ENCODE results near the gene ZDHHC12. TPM values are rescaled to one million over a fixed set of nuclear protein-coding genes. Genes with fewer than 3 reads are reported as not detected.

ZDHHC12 gene
- polyA plus RNA-seq, 5 donors = 8.3 to 14.6 (median 9.6) TPM

DNA sequence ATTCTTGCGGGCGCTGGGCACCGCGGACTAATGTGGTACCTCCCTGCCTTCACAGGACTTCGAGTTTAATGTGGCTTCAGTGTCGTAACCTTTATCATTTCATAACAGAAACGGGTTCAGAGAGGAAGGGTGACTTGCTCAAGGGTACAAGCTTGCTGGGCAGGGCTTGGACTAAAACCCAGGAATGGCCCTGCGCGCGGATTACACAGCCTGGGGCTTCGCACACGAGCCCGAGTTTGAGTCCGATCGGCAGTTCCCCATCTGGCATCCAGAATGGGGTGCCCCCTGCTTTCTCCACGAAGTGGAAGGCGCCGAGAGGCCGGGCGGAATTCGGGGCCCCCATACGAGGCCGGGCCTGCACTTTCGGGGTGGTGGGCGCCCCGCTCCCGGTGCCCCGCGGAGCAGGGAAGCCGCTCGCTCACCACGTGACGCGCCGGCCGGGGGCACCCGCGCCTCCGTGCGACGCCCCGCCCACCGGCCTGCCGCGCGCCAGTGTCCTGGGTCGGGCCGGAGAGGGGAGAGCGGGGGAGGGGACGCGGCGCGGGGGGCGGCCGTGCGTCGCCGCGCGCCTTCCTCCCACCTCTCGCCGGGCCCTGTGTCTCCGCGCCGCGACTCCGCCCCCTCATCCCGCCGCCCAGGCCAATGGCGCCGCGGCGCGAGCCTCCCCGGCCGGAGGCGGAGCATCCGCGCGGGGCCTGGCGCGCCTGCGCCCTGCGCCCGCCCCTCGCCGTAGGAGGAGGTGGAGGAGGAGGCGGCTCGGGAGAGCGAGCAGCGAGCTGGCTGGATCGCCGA lies 35.2 kb downstream of the ZDHHC12 start, which contains the start of gene SET:
SET (plus strand) TSS at position 722 of the 792 bp plus-strand sequence. CDS start 361 bp downstream, outside the sequence.
- DNase-seq = peak; percentile 96

DNA sequence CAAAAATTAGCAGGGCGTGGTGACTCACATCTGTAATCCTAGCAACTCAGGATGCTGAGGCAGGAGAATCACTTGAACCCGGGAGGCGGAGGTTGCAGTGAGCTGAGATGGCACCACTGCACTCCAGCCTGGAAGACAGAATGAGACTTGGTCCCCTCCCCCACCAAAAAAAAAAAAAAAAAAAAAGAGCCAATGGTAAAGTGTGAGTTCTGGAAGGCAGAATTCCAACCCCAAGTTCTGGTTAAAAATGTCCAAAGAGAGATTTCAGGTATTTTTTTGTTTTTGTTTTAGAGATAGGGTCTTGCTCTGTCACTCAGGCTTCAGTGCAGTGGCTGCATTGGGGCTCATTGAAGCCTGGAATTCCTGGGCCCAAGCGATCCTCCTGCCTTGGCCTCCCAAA lies 36.5 kb downstream of the ZDHHC12 start:
- no peak for DNase-seq

DNA sequence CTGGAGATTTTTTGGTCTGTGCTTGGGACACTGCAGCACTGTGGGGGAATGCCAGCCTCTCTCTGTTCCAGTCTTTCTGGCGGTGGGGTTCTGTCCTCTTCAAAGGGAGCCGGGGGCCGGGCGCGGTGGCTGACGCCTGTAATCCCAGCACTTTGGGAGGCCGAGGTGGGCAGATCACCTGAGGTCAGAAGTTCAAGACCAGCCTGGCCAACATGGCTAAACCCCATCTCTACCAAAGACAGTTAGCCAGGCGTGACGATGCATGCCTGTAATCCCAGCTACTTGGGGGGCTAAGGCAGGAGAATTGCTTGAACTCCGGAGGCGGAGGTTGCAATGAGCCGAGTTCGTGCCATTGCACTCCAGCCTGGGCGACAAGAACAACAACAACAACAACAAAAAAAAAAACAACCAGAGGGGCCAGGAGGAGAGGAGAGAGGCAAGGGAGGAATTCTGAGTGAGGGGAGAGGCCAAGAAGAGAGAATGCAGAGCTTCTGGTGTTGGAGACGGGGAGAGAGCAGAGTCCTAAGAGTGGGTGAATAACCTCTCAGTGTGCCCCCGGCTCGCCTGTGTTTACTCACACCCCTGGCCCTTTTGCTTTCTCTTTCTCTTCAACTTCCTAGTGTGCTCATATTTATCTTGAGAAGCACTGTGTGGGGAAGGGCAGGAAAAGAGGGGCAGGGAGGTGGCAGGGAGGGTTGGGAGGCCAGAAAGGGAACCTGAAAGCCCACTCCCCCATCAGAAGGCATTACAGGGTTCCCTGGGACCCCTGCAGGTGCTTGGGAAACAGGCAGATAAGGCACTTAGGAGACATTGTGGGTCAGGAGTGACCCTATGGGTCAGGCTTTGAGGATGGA lies 38.1 kb downstream of the ZDHHC12 start:
- no peak for DNase-seq

DNA sequence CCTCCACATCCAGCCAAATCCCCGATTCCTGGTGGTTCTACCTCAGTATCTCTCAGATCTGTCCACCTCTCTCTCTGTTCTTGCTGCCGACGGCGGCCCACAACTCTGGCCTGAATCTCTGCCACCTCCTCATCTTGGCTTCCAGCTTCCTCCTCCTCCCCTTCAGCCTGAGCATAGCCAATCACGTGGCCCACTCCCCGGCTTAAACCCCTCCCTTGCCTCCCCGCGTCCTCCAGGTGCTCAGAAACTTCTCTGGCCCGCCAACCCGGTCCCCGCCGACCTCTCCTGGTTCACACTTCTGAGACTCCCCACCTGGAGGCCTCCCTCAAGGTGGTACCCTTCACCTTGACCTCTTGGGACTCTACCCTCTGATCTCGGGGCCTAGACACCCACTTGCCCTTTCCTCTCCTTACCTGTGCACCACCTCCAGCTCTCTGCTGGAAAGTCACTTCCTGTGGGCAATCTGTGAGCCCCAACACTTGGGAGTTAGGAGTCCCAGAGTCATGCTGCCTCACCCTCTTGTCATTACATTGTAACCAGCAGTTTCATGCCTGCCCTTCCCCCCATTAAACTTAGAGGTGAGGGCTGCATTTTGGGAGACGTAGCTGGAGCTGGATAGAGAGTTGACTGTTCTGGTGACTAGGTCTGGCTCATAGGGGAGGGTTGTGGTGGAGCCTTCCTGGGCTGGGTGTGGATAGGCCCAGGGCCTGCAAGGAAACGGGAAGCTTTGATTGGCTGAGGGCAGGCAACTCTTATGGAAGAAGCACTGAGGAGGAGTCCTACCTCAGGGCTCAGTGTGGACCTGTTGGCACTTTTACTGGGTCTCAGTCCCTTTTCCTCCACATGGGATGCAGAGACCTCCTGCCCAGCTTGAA lies 39.4 kb downstream of the ZDHHC12 start:
- DNase-seq = peak; percentile 74 to 78

DNA sequence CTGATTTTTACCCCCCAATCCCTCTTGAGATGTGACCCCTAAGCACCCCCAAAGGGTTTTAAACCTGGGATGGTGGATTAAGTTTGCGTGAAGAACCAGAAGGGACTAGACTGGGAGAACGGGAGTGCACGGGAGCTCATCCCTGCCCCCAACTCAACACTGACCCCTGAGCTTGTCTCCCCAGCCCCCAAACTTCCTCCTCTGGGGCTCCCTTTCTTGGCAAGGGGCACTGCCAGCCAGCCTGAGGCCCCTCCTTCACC lies 39.9 kb downstream of the ZDHHC12 start:
- no peak for DNase-seq

DNA sequence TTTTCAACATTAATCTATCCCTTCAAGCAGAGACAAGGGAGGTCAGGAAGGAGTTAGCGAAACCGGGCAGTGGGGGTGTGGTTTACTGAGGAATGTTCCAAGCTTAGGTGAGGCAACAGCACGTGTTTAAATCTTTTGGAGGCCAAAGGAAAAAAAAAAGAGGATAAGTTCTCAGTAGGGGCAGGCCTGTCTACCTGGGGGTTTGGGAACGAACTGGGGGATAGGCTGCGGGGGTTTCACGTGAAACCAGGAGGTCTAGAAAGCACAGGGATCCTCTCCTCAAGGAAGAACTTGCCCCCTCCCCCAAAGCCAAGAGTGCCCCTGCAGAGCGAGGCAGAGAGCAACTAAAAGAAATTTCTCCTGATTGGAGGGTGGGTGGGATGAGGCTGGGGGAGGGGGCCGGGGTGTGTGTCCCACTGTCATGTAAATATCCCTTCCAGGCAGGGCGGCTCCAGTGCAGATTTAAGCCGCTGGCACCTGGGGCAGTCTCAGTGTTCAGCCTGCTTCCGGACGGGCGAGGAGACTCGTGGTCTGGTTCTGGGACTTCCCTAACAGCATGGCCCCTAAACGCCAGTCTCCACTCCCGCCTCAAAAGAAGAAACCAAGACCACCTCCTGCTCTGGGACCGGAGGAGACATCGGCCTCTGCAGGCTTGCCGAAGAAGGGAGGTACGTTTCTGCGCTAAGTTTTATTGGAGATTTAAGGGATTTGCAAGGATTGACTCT lies 40.4 kb downstream of the ZDHHC12 start:
- DNase-seq = peak in 1 of 2 donors; percentile 35

DNA sequence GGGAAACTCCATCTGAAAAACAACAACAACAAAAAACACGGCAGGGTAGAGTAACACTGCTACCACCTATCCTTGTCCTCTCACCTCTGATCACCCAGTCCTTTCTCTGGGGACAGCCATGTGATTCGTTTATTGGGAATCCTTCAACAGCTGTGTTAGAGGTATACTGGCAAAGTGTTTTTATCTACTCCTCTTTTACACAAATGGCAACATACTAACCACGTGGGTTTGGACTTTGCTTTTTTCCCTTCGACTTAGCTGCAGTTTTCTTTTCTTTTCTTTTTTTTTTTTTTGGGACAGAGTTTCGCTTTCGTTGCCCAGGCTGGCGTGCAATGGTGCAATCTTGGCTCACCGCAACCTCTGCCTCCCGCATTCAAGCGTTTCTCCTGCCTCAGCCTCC lies 46.1 kb downstream of the ZDHHC12 start:
- no peak for DNase-seq

DNA sequence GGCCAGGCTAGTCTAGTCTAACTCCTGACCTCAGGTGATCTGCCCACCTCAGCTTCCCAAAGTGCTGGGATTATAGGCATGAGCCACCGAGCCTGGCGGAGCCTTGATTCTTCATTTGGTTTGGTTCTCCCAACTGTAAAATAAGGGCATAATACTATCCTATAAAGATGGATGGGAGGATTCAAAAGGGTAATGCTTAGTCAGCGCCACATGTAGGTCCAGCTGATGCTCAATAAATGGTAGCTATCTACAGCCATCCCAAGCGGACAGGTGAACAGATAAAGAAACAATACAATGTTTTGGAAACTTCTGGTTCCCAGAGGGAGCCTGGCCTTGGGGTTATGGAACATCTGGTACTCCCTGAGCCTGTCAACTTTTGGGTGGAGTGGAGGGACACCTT lies 48.5 kb downstream of the ZDHHC12 start:
- no peak for DNase-seq

Other genes with a start within 250 kb of the ZDHHC12 start
- 10 to 100 TPM; 26.3 to 30.6 (median 30.0) TPM for gene GLE1, start 219.4 kb downstream of the ZDHHC12 start, polyA plus RNA-seq (ENCODE audit: insufficient read depth in 1 of 5, insufficient read length in 5 of 5, low replicate concordance in 1 of 5)
- gene SPTAN1, start 171.5 kb downstream of the ZDHHC12 start, polyA plus RNA-seq (ENCODE audit: insufficient read depth in 1 of 5, insufficient read length in 5 of 5, low replicate concordance in 1 of 5) = 100 to 1,000 TPM; 239 to 343 (median 288) TPM
- gene DYNC2I2, start 67.3 kb downstream of the ZDHHC12 start, polyA plus RNA-seq (ENCODE audit: insufficient read depth in 1 of 5, insufficient read length in 5 of 5, low replicate concordance in 1 of 5) = 10 to 100 TPM; 38.7 to 66.0 (median 46.9) TPM
- 100 to 1,000 TPM; 498 to 635 (median 599) TPM for gene SET, start 34.9 kb downstream of the ZDHHC12 start, polyA plus RNA-seq (ENCODE audit: insufficient read depth in 1 of 5, insufficient read length in 5 of 5, low replicate concordance in 1 of 5)
- gene PKN3, start 21.6 kb downstream of the ZDHHC12 start, polyA plus RNA-seq (ENCODE audit: insufficient read depth in 1 of 5, insufficient read length in 5 of 5, low replicate concordance in 1 of 5) = 10 to 100 TPM; 11.6 to 13.8 (median 12.8) TPM
- 10 to 100 TPM; 20.4 to 32.3 (median 28.7) TPM for gene ZER1, start 47.8 kb upstream of the ZDHHC12 start, polyA plus RNA-seq (ENCODE audit: insufficient read depth in 1 of 5, insufficient read length in 5 of 5, low replicate concordance in 1 of 5)
- 10 to 100 TPM; 20.5 to 30.0 (median 26.3) TPM for gene TBC1D13, start 63.1 kb upstream of the ZDHHC12 start, polyA plus RNA-seq (ENCODE audit: insufficient read depth in 1 of 5, insufficient read length in 5 of 5, low replicate concordance in 1 of 5)
- 10 to 100 TPM in 1 of 5 donors, 1 to 10 TPM in 4; 2.7 to 12.8 (median 4.9) TPM for gene ENDOG, start 94.4 kb upstream of the ZDHHC12 start, polyA plus RNA-seq (ENCODE audit: insufficient read depth in 1 of 5, insufficient read length in 5 of 5, low replicate concordance in 1 of 5)
- 10 to 100 TPM; 23.3 to 48.0 (median 33.9) TPM for gene SPOUT1, start 105.7 kb upstream of the ZDHHC12 start, polyA plus RNA-seq (ENCODE audit: insufficient read depth in 1 of 5, insufficient read length in 5 of 5, low replicate concordance in 1 of 5)
- gene KYAT1, start 157.8 kb upstream of the ZDHHC12 start, polyA plus RNA-seq (ENCODE audit: insufficient read depth in 1 of 5, insufficient read length in 5 of 5, low replicate concordance in 1 of 5) = 10 to 100 TPM in 1 of 5 donors, 1 to 10 TPM in 4; 6.6 to 10.1 (median 7.9) TPM
- gene LRRC8A, start 158.0 kb upstream of the ZDHHC12 start, polyA plus RNA-seq (ENCODE audit: insufficient read depth in 1 of 5, insufficient read length in 5 of 5, low replicate concordance in 1 of 5) = 10 to 100 TPM; 23.2 to 30.0 (median 26.5) TPM
- gene PHYHD1, start 196.9 kb upstream of the ZDHHC12 start, polyA plus RNA-seq (ENCODE audit: insufficient read depth in 1 of 5, insufficient read length in 5 of 5, low replicate concordance in 1 of 5) = 10 to 100 TPM; 33.0 to 48.7 (median 41.8) TPM
- 10 to 100 TPM in 3 of 5 donors, 1 to 10 TPM in 2; 8.8 to 13.4 (median 10.9) TPM for gene DOLK, start 223.5 kb upstream of the ZDHHC12 start, polyA plus RNA-seq (ENCODE audit: insufficient read depth in 1 of 5, insufficient read length in 5 of 5, low replicate concordance in 1 of 5)
- 10 to 100 TPM; 48.7 to 66.7 (median 51.0) TPM for gene NUP188, start 223.6 kb upstream of the ZDHHC12 start, polyA plus RNA-seq (ENCODE audit: insufficient read depth in 1 of 5, insufficient read length in 5 of 5, low replicate concordance in 1 of 5)

Data from right lung (tissue), 5 donors.